ENCODE measurements around the gene DCD. TPM values are rescaled to one million over a fixed set of nuclear protein-coding genes. Genes with fewer than 3 reads are reported as not detected.

Gene DCD, protein sequence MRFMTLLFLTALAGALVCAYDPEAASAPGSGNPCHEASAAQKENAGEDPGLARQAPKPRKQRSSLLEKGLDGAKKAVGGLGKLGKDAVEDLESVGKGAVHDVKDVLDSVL
- not detected for total RNA-seq
- polyA plus RNA-seq = not detected
- long read RNA-seq, donor 1 = 0 reads
- long read RNA-seq, donor 2 = 0 reads

DNA sequence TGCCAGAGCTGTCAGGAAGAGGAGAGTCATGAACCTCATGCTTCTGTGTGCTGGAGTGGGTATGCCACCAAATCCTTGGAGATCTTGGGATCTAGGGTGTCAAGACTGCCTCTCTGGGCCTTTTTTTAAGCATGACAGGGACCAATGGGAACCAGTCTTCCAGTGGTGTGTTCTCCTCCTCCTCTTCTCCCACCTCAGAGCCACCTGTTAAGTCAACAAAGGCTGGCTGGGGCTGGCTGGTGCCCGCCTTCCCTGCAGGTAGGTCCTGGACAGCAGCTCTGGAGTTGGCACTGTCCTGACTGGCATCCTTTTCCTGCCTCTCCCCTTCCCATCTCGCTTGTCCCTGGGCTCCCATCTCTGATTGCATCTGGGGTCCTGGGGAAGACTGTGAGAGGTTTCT lies at the start of gene DCD:
TSS of gene DCD (minus strand) at position 101 of the 400 bp plus-strand sequence. CDS start at position 39, 62 bp downstream.
- intact Hi-C loops (cut with DNase I) = no loop called here

DNA sequence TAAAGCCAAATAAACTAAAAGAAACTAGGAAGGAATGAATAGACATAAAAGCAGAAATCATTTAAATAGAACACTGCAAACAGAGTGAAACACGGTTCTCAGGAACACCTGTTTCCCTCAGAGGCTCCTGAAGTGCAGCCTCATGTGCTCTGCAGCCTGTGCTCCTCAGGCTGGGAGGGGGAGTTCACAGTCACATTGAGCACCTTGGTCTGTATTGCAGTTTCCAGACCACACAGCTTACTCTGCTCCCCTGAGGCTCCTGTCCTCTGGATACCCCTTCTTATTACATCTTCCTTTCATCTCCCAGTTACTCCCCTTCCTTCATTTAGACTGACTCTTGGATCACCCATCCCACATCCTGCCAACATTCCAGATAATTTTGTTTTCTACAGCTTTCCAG lies 49.7 kb upstream of the DCD start:
- no peaks in the 10 kb centered on the region for H3K27me3 ChIP-seq (ENCODE audit: control insufficient read depth in 1 of 2, insufficient read depth in 2 of 2, low read length in 1 of 2)
- WGBS, 2 donors = 21 to 26% methylated on average over 1 of the region's 1 CpG
- H3K36me3 ChIP-seq (ENCODE audit: control insufficient read depth in 1 of 2, insufficient read depth in 2 of 2, low read length in 1 of 2) = no peaks in the 10 kb centered on the region
- intact Hi-C loops (cut with DNase I) = no loop called here
- H3K4me3 ChIP-seq (ENCODE audit: low read length in 2 of 2) = no peak overlapping the region
- DNase-seq = no peak
- no peak overlapping the region for H3K27ac ChIP-seq (ENCODE audit: low read depth in 1 of 2, low read length in 2 of 2)
- no peaks in the 10 kb centered on the region for H3K9me3 ChIP-seq (ENCODE audit: control insufficient read depth, low read length)
- ATAC-seq (ENCODE audit: low FRiP score) = no peak
- H3K4me1 ChIP-seq (ENCODE audit: control insufficient read depth in 1 of 2, insufficient read depth in 2 of 2, low read length in 2 of 2) = no peaks in the 10 kb centered on the region

More for the DNA sequence above, at the start of gene DCD:
- Histone ChIP-seq H3K4me3 (ENCODE audit: low read length in 2 of 2) (no peak within 1 kb of the TSS), H3K4me1 (ENCODE audit: control insufficient read depth in 1 of 2, insufficient read depth in 2 of 2, low read length in 2 of 2) (no peaks in the 10 kb centered on the region), H3K27ac (ENCODE audit: low read depth in 1 of 2, low read length in 2 of 2) (no peak within 1 kb of the TSS), H3K9me3 (ENCODE audit: control insufficient read depth, low read length) (no peaks in the 10 kb centered on the region), H3K36me3 (ENCODE audit: control insufficient read depth in 1 of 2, insufficient read depth in 2 of 2, low read length in 1 of 2) (no peaks in the 10 kb centered on the region), H3K27me3 (ENCODE audit: control insufficient read depth in 1 of 2, insufficient read depth in 2 of 2, low read length in 1 of 2) (no peaks in the 10 kb centered on the region)
- no peak for DNase-seq
- ATAC-seq (ENCODE audit: low FRiP score) = no peak
- 63 to 73% methylated on average over 2 of the region's 2 CpGs for WGBS, 2 donors

DNA sequence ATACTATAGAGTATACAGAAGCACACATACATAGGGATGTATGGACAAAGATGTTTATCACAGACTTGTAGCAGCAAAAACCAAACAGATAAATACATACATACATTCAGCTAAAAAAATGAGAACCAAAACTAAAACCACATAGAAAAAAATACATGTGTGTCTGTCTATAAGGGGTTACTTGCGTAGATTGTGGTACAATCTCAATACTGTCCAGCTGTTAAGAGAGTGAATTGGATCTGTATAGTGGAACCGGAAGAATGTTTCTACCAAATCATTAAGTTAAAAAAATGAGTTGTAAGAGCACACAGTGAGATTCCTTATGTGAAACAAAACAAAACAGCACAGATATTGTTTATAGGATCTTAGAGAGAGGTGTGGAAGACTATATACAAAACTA lies 44.2 kb upstream of the DCD start:
- Histone ChIP-seq H3K9me3 (ENCODE audit: control insufficient read depth, low read length) (no peaks in the 10 kb centered on the region), H3K4me1 (ENCODE audit: control insufficient read depth in 1 of 2, insufficient read depth in 2 of 2, low read length in 2 of 2) (no peaks in the 10 kb centered on the region), H3K4me3 (ENCODE audit: low read length in 2 of 2) (no peak overlapping the region), H3K27me3 (ENCODE audit: control insufficient read depth in 1 of 2, insufficient read depth in 2 of 2, low read length in 1 of 2) (no peaks in the 10 kb centered on the region), H3K27ac (ENCODE audit: low read depth in 1 of 2, low read length in 2 of 2) (no peak overlapping the region), H3K36me3 (ENCODE audit: control insufficient read depth in 1 of 2, insufficient read depth in 2 of 2, low read length in 1 of 2) (no peaks in the 10 kb centered on the region)
- 61 to 71% methylated on average over 2 of the region's 2 CpGs for WGBS, 2 donors
- intact Hi-C loops (cut with DNase I) = no loop called here
- ATAC-seq (ENCODE audit: low FRiP score) (no peak), DNase-seq (no peak)

GRCh38 chr12:54689984-54690383 lies 41.8 kb upstream of the DCD start:
- Histone ChIP-seq H3K4me3 (ENCODE audit: low read length in 2 of 2) (no peak overlapping the region), H3K27me3 (ENCODE audit: control insufficient read depth in 1 of 2, insufficient read depth in 2 of 2, low read length in 1 of 2) (no peaks in the 10 kb centered on the region), H3K27ac (ENCODE audit: low read depth in 1 of 2, low read length in 2 of 2) (no peak overlapping the region), H3K36me3 (ENCODE audit: control insufficient read depth in 1 of 2, insufficient read depth in 2 of 2, low read length in 1 of 2) (no peaks in the 10 kb centered on the region), H3K9me3 (ENCODE audit: control insufficient read depth, low read length) (peaks cover 2% of the 10 kb centered on the region), H3K4me1 (ENCODE audit: control insufficient read depth in 1 of 2, insufficient read depth in 2 of 2, low read length in 2 of 2) (no peaks in the 10 kb centered on the region)
- intact Hi-C loops (cut with DNase I) = no loop called here
- ATAC-seq (ENCODE audit: low FRiP score) = no peak
- DNase-seq = no peak
- 49 to 55% methylated on average over 2 of the region's 2 CpGs for WGBS, 2 donors

- no peaks in the 10 kb centered on the region for H3K27me3 ChIP-seq (ENCODE audit: control insufficient read depth in 1 of 2, insufficient read depth in 2 of 2, low read length in 1 of 2)
- H3K9me3 ChIP-seq (ENCODE audit: control insufficient read depth, low read length) = peaks cover 2% of the 10 kb centered on the region
- no peaks in the 10 kb centered on the region for H3K4me1 ChIP-seq (ENCODE audit: control insufficient read depth in 1 of 2, insufficient read depth in 2 of 2, low read length in 2 of 2)
- WGBS, 2 donors = 77 to 78% methylated on average over 8 of the region's 8 CpGs
- H3K27ac ChIP-seq (ENCODE audit: low read depth in 1 of 2, low read length in 2 of 2) = no peak overlapping the region
- no peak overlapping the region for H3K4me3 ChIP-seq (ENCODE audit: low read length in 2 of 2)
- DNase-seq (no peak), ATAC-seq (ENCODE audit: low FRiP score) (no peak)
- intact Hi-C loops (cut with DNase I) = no loop called here
- no peaks in the 10 kb centered on the region for H3K36me3 ChIP-seq (ENCODE audit: control insufficient read depth in 1 of 2, insufficient read depth in 2 of 2, low read length in 1 of 2)
These were observed 40.8 kb upstream of the DCD start for GRCh38 chr12:54689034-54689372.

- Histone ChIP-seq H3K4me3 (ENCODE audit: low read length in 2 of 2) (no peak overlapping the region), H3K4me1 (ENCODE audit: control insufficient read depth in 1 of 2, insufficient read depth in 2 of 2, low read length in 2 of 2) (no peaks in the 10 kb centered on the region), H3K9me3 (ENCODE audit: control insufficient read depth, low read length) (peaks cover 2% of the 10 kb centered on the region), H3K27ac (ENCODE audit: low read depth in 1 of 2, low read length in 2 of 2) (no peak overlapping the region), H3K36me3 (ENCODE audit: control insufficient read depth in 1 of 2, insufficient read depth in 2 of 2, low read length in 1 of 2) (no peaks in the 10 kb centered on the region), H3K27me3 (ENCODE audit: control insufficient read depth in 1 of 2, insufficient read depth in 2 of 2, low read length in 1 of 2) (no peaks in the 10 kb centered on the region)
- DNase-seq = no peak
- intact Hi-C loops (cut with DNase I) = no loop called here
- WGBS, 2 donors = 75 to 76% methylated on average over 5 of the region's 5 CpGs
- ATAC-seq (ENCODE audit: low FRiP score) = no peak
These were observed 40.3 kb upstream of the DCD start for GRCh38 chr12:54688309-54689033.

GRCh38 chr12:54684636-54685630 lies 36.8 kb upstream of the DCD start:
- H3K27ac ChIP-seq (ENCODE audit: low read depth in 1 of 2, low read length in 2 of 2) = no peak overlapping the region
- intact Hi-C loops (cut with DNase I) = no loop called here
- no peaks in the 10 kb centered on the region for H3K27me3 ChIP-seq (ENCODE audit: control insufficient read depth in 1 of 2, insufficient read depth in 2 of 2, low read length in 1 of 2)
- DNase-seq (no peak), ATAC-seq (ENCODE audit: low FRiP score) (no peak)
- WGBS, 2 donors = 51 to 54% methylated on average over 12 of the region's 12 CpGs
- H3K36me3 ChIP-seq (ENCODE audit: control insufficient read depth in 1 of 2, insufficient read depth in 2 of 2, low read length in 1 of 2) = no peaks in the 10 kb centered on the region
- H3K9me3 ChIP-seq (ENCODE audit: control insufficient read depth, low read length) = peaks cover 2% of the 10 kb centered on the region
- H3K4me1 ChIP-seq (ENCODE audit: control insufficient read depth in 1 of 2, insufficient read depth in 2 of 2, low read length in 2 of 2) = no peaks in the 10 kb centered on the region
- H3K4me3 ChIP-seq (ENCODE audit: low read length in 2 of 2) = no peak overlapping the region

DNA sequence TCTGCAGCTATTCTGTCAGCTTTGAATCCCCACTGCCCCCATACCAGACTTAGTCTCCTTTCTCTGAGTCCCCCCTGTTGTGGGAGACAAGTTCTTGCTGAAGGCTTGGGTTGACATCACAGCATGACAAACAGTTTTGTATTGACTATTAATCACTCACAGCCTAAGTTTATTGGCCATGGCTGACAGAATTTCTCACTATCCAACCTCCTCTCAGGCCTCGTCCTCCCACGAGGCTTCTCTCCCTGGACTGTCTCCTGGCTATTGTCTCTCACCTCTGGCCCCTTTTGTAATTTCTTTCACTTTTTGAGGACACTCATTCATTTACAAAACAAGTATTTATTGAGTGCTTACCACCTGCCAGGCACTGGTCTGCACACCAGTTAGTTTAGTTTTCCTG lies 35.2 kb upstream of the DCD start:
- Histone ChIP-seq H3K27ac (ENCODE audit: low read depth in 1 of 2, low read length in 2 of 2) (no peak overlapping the region), H3K9me3 (ENCODE audit: control insufficient read depth, low read length) (peaks cover 2% of the 10 kb centered on the region), H3K36me3 (ENCODE audit: control insufficient read depth in 1 of 2, insufficient read depth in 2 of 2, low read length in 1 of 2) (no peaks in the 10 kb centered on the region), H3K27me3 (ENCODE audit: control insufficient read depth in 1 of 2, insufficient read depth in 2 of 2, low read length in 1 of 2) (peaks cover 0 to 3% of the 10 kb centered on the region in 2 donors), H3K4me3 (ENCODE audit: low read length in 2 of 2) (no peak overlapping the region), H3K4me1 (ENCODE audit: control insufficient read depth in 1 of 2, insufficient read depth in 2 of 2, low read length in 2 of 2) (no peaks in the 10 kb centered on the region)
- DNase-seq (no peak), ATAC-seq (ENCODE audit: low FRiP score) (no peak)
- WGBS, 2 donors = 21 to 30% methylated on average over 2 of the region's 2 CpGs
- intact Hi-C loops (cut with DNase I) = no loop called here
